WTC11 (cell line): ENCODE results near the gene LHFPL2. TPM values are rescaled to one million over a fixed set of nuclear protein-coding genes. Genes with fewer than 3 reads are reported as not detected.

Source experiments
- ATAC-seq: fragments of 200-7000 bp; cut with Tn5 transposase; 2 replicates; pipeline ENCODE4 v1.10.0; 2021; ENCODE audit warnings: mild to moderate bottlenecking, moderate library complexity
- CTCF ChIA-PET: fragments of 300-600 bp; sonication (Branson Sonifier 250); formaldehyde crosslinking; loops from one replicate; lab custom pipeline; 2021; ENCODE audit warnings: antibody characterized with exemption; lab: Charles Lee
- POLR2A ChIA-PET: fragments of 350-600 bp; sonication (Branson Sonifier 250); formaldehyde crosslinking; loops from one replicate; lab custom pipeline; 2021; ENCODE audit warnings: antibody characterized with exemption; lab: Charles Lee
- DNase-seq: peaks from one replicate; pipeline ENCODE4 v3.0.0; 2021; ENCODE audit warnings: low spot score
- H3K27ac Mint-ChIP-seq: 2 replicates; pipeline ENCODE4 v1.8.0; 2021; ENCODE audit warnings: mixed read lengths
- H3K27me3 Mint-ChIP-seq: 2 replicates; pipeline ENCODE4 v1.8.0; 2021; ENCODE audit warnings: low read depth, mild to moderate bottlenecking, moderate library complexity, mixed read lengths
- H3K36me3 Mint-ChIP-seq: 2 replicates; pipeline ENCODE4 v1.8.0; 2021; ENCODE audit warnings: mixed read lengths
- H3K4me1 Mint-ChIP-seq: 2 replicates; pipeline ENCODE4 v1.8.0; 2022; ENCODE audit warnings: mixed read lengths
- H3K4me3 Mint-ChIP-seq: 2 replicates; pipeline ENCODE4 v1.8.0; 2021; ENCODE audit warnings: mild to moderate bottlenecking, moderate library complexity, mixed read lengths
- H3K9me3 Mint-ChIP-seq: 2 replicates; pipeline ENCODE4 v1.8.0; 2021; ENCODE audit warnings: mixed read lengths
- ATF3 ChIP-seq: sonication (generic); formaldehyde crosslinking; conservative IDR thresholded peaks from 2 replicates; pipeline ENCODE4 v1.8.1; 2022; ENCODE audit warnings: mild to moderate bottlenecking, missing genetic modification reagents
- E2F4 ChIP-seq: sonication (generic); formaldehyde crosslinking; IDR thresholded peaks from 2 replicates; pipeline ENCODE4 v1.8.1; 2022; ENCODE audit warnings: low read depth, mild to moderate bottlenecking, moderate library complexity, missing genetic modification reagents, borderline replicate concordance
- E2F5 ChIP-seq: sonication (generic); formaldehyde crosslinking; IDR thresholded peaks from 2 replicates; pipeline ENCODE4 v1.8.1; 2022; ENCODE audit warnings: mild to moderate bottlenecking, moderate library complexity, missing genetic modification reagents
- ELF4 ChIP-seq: sonication (generic); formaldehyde crosslinking; IDR thresholded peaks from 2 replicates; pipeline ENCODE4 v1.8.1; 2022; ENCODE audit warnings: low read depth, mild to moderate bottlenecking, moderate library complexity, missing genetic modification reagents
- FOXJ3 ChIP-seq: sonication (generic); formaldehyde crosslinking; IDR thresholded peaks from 2 replicates; pipeline ENCODE4 v1.9.0; 2021; ENCODE audit warnings: missing genetic modification reagents, mild to moderate bottlenecking, borderline replicate concordance
- FOXK1 ChIP-seq: sonication (generic); formaldehyde crosslinking; IDR thresholded peaks from 2 replicates; pipeline ENCODE4 v1.8.0; 2022; ENCODE audit warnings: mild to moderate bottlenecking, moderate library complexity, missing genetic modification reagents
- JAZF1 ChIP-seq: fragments of 250-450 bp; sonication (Bioruptor Pico); IDR thresholded peaks from 2 replicates; pipeline ENCODE4 v1.9.0; 2021; ENCODE audit warnings: moderate library complexity, mild to moderate bottlenecking, inconsistent platforms
- KAT7 ChIP-seq: sonication (generic); formaldehyde crosslinking; IDR thresholded peaks from 2 replicates; pipeline ENCODE4 v1.8.1; 2023; ENCODE audit warnings: missing genetic modification reagents, mild to moderate bottlenecking, borderline replicate concordance
- RELA ChIP-seq: sonication (generic); formaldehyde crosslinking; IDR thresholded peaks from 2 replicates; pipeline ENCODE4 v1.8.1; 2022; ENCODE audit warnings: missing genetic modification reagents, mild to moderate bottlenecking, borderline replicate concordance
- TEAD1 ChIP-seq: sonication (generic); formaldehyde crosslinking; IDR thresholded peaks from 2 replicates; pipeline ENCODE4 v1.8.0; 2022; ENCODE audit warnings: mild to moderate bottlenecking, missing genetic modification reagents
- TEAD4 ChIP-seq: sonication (generic); formaldehyde crosslinking; IDR thresholded peaks from 2 replicates; pipeline ENCODE4 v1.8.0; 2022; ENCODE audit warnings: mild to moderate bottlenecking, missing genetic modification reagents
- TP53 ChIP-seq: sonication (generic); formaldehyde crosslinking; IDR thresholded peaks from 2 replicates; pipeline ENCODE4 v1.8.1; 2023; ENCODE audit warnings: mild to moderate bottlenecking, missing genetic modification reagents
- USF2 ChIP-seq: sonication (generic); formaldehyde crosslinking; IDR thresholded peaks from 2 replicates; pipeline ENCODE4 v1.8.1; 2023; ENCODE audit warnings: mild to moderate bottlenecking, missing genetic modification reagents, moderate library complexity
- ZNF121 ChIP-seq: sonication (generic); formaldehyde crosslinking; IDR thresholded peaks from 2 replicates; pipeline ENCODE4 v1.8.0; 2023; ENCODE audit warnings: missing genetic modification reagents
- ZNF232 ChIP-seq: sonication (generic); formaldehyde crosslinking; IDR thresholded peaks from 2 replicates; pipeline ENCODE4 v1.8.0; 2022; ENCODE audit warnings: mild to moderate bottlenecking, missing genetic modification reagents
- ZNF512 ChIP-seq: sonication (generic); formaldehyde crosslinking; IDR thresholded peaks from 2 replicates; pipeline ENCODE4 v1.8.1; 2022; ENCODE audit warnings: missing genetic modification reagents, borderline replicate concordance
- ZNF532 ChIP-seq: fragments of 250-450 bp; sonication (Bioruptor Pico); IDR thresholded peaks from 2 replicates; pipeline ENCODE4 v1.9.0; 2021; ENCODE audit warnings: mild to moderate bottlenecking, borderline replicate concordance
- total RNA-seq: library from RNA; stranded (reverse); gene quantifications from 3 replicates; pipeline ENCODE4 v1.2.3, GENCODE V29; 2021

LHFPL2 gene
- total RNA-seq, 1 experiment from 2014 or later = 40.6 TPM

GRCh38 chr5:78665534-78665933 lies 17.0 kb upstream of the LHFPL2 start:
- ATAC-seq (no peak; the same call in 1 of the 2 replicates), DNase-seq (no peak)
- Mint-ChIP-seq H3K4me1 (peaks cover 18% of the 10 kb centered on the region), H3K27ac (no peak overlapping the region), H3K9me3 (no peaks in the 10 kb centered on the region), H3K27me3 (no peaks in the 10 kb centered on the region), H3K36me3 (no peaks in the 10 kb centered on the region), H3K4me3 (no peak overlapping the region)
- TF ChIP-seq RELA (no peak), ELF4 (CRISPR knock-in tag) (no peak), ZNF512 (no peak), TEAD4 (no peak), E2F4 (CRISPR knock-in tag) (no peak), FOXJ3 (no peak), USF2 (no peak), E2F5 (no peak)
- ChIA-PET CTCF (no interaction called here), POLR2A (no interaction called here)

- no peak overlapping the region for H3K4me3 Mint-ChIP-seq
- peaks cover 14% of the 10 kb centered on the region for H3K4me1 Mint-ChIP-seq
- ChIA-PET CTCF (no interaction called here), POLR2A (no interaction called here)
- ATAC-seq (no peak), DNase-seq (no peak)
- no peak overlapping the region for H3K27ac Mint-ChIP-seq
- no peaks in the 10 kb centered on the region for H3K36me3 Mint-ChIP-seq
- H3K9me3 Mint-ChIP-seq = no peaks in the 10 kb centered on the region; the same call in 1 of the 2 replicates
- TF ChIP-seq TEAD1 (CRISPR knock-in tag) (no peak), ATF3 (CRISPR knock-in tag) (no peak)
- no peaks in the 10 kb centered on the region for H3K27me3 Mint-ChIP-seq
Measured at GRCh38 chr5:78662323-78662722, 13.8 kb upstream of the LHFPL2 start.

- POLR2A ChIA-PET = no interaction called here
- Mint-ChIP-seq H3K4me3 (no peak overlapping the region), H3K4me1 (peaks cover 14% of the 10 kb centered on the region)
- TF ChIP-seq ZNF532 (no peak), TP53 (CRISPR knock-in tag) (no peak), KAT7 (no peak), FOXK1 (CRISPR knock-in tag) (no peak), JAZF1 (CRISPR knock-in tag) (no peak), ZNF121 (CRISPR knock-in tag) (no peak), ZNF232 (CRISPR knock-in tag) (no peak)
- TF ChIP-seq, all 79 proteins: peak for 0
- H3K27ac Mint-ChIP-seq = no peak overlapping the region
- DNase-seq = no peak
- no peaks in the 10 kb centered on the region for H3K27me3 Mint-ChIP-seq
- no peak for ATAC-seq
- H3K36me3 Mint-ChIP-seq = no peaks in the 10 kb centered on the region
- CTCF ChIA-PET = no interaction called here
- H3K9me3 Mint-ChIP-seq = peaks cover 5% of the 10 kb centered on the region; the same call in 1 of the 2 replicates
Measured at GRCh38 chr5:78661691-78662090, 13.1 kb upstream of the LHFPL2 start.
